Ovary (tissue), 3 donors: Measurements from ENCODE around the gene CACNB2.

ENCODE experiments used
- CTCF ChIP-seq, 3 donors: fragments of 450-650 bp in 2 of 3; fragments of 200-600 bp in 1 of 3; IDR thresholded peaks; one replicate each; pipeline versions ENCODE4 v1.5.1 to v1.8.0; 2016 to 2022; ENCODE audit warnings: antibody characterized with exemption in 3 of 3, mild to moderate bottlenecking in 1 of 3
- EP300 ChIP-seq: sonication (generic); formaldehyde crosslinking; IDR thresholded peaks from one replicate; pipeline ENCODE4 v1.6.1; 2017; ENCODE audit warnings: antibody characterized with exemption
- POLR2A ChIP-seq: fragments of 450-650 bp; IDR thresholded peaks from one replicate; pipeline ENCODE4 v1.6.1; 2017; ENCODE audit warnings: antibody characterized with exemption, mild to moderate bottlenecking, moderate library complexity
- donor health status: DM: no; HTN: no; CAD: no.

- TF ChIP-seq CTCF (IDR thresholded peaks at IDR 0.05): no peak
- no peak for TF ChIP-seq EP300
- no peak for TF ChIP-seq POLR2A
Measured at GRCh38 chr10:18179891-18180290, 39.7 kb downstream of the CACNB2 start.
